GM12878 (cell line): ENCODE results near the gene FBXW7. TPM values are rescaled to one million over a fixed set of nuclear protein-coding genes. Genes with fewer than 3 reads are reported as not detected.

Source experiments
- ATAC-seq: fragments of 200-7000 bp; cut with Tn5 transposase; 3 replicates; pipeline ENCODE4 v1.9.1; 2020; ENCODE audit warnings: mild to moderate bottlenecking, moderate library complexity
- BruUV-seq: library from RNA; stranded (reverse); fragments of 400-500 nt; replicated peaks from 2 replicates; lab custom pipeline; 2021; lab: Mats Ljungman, UMichigan
- CTCF ChIA-PET: fragments of 300-600 bp; sonication (Branson Sonifier 250); formaldehyde crosslinking; extraction: SDS; loops from one replicate; lab custom pipeline; 2021; ENCODE audit warnings: inconsistent platforms; lab: Yijun Ruan, JAX
- POLR2A ChIA-PET: fragments of 350-600 bp; formaldehyde crosslinking; extraction: SDS; loops from one replicate; lab custom pipeline; 2021; ENCODE audit warnings: inconsistent platforms; lab: Charles Lee
- RAD21 ChIA-PET: fragments of 300-600 bp; sonication (Branson Sonifier 250); formaldehyde crosslinking; loops from one replicate; lab custom pipeline; 2023; ENCODE audit warnings: antibody characterized with exemption; ENCODE audit not compliant: unreplicated experiment; lab: Charles Lee
- SMC1A ChIA-PET: fragments of 300-600 bp; sonication (Branson Sonifier 250); formaldehyde crosslinking; loops from one replicate; lab custom pipeline; 2023; ENCODE audit not compliant: unreplicated experiment, uncharacterized antibody; lab: Charles Lee
- DNase-seq: peaks from one replicate; pipeline ENCODE4 v3.0.0-alpha.2; 2011; ENCODE audit warnings: low read depth, low spot score
- FAIRE-seq: peaks from 3 replicates; lab custom pipeline; 2011; peaks lifted over from hg19 to GRCh38; lab: Jason Lieb, UNC
- H2AFZ ChIP-seq: 2 replicates; pipeline ENCODE4 v1.6.0; 2011; ENCODE audit warnings: low read depth, low read length, control low read depth; ENCODE audit not compliant: control insufficient read depth
- H3K27ac ChIP-seq: 2 replicates; pipeline ENCODE4 v1.5.1; 2011; ENCODE audit warnings: control low read depth; ENCODE audit not compliant: control insufficient read depth, insufficient read depth
- H3K27me3 ChIP-seq, 2 experiments: replicated peaks in 1 of 2; 2 replicates each; pipeline versions ENCODE4 v1.6.0 to v1.6.1; 2011; ENCODE audit warnings: low read length in 1 of 2; ENCODE audit not compliant: control insufficient read depth in 2 of 2, insufficient read depth in 2 of 2
- H3K36me3 ChIP-seq, 2 experiments: 2 replicates each; pipeline ENCODE4 v1.5.1; 2011; ENCODE audit warnings: low read length in 1 of 2; ENCODE audit not compliant: control insufficient read depth in 2 of 2, insufficient read depth in 2 of 2
- H3K4me1 ChIP-seq: 2 replicates; pipeline ENCODE4 v1.6.1; 2011; ENCODE audit warnings: mild to moderate bottlenecking, low read length, moderate library complexity, mixed read lengths; ENCODE audit not compliant: control insufficient read depth, insufficient read depth
- H3K4me2 ChIP-seq: 2 replicates; pipeline ENCODE4 v1.6.0; 2011; ENCODE audit warnings: control low read depth; ENCODE audit not compliant: control insufficient read depth, insufficient read depth
- H3K4me3 ChIP-seq: fragments of 200-600 bp; sonication (generic); 2 replicates; pipeline ENCODE4 v1.5.1; 2016
- H3K79me2 ChIP-seq: 2 replicates; pipeline ENCODE4 v1.6.0; 2011; ENCODE audit warnings: low read length; ENCODE audit not compliant: control insufficient read depth, insufficient read depth
- H3K9ac ChIP-seq: 2 replicates; pipeline ENCODE4 v1.8.0; 2011; ENCODE audit warnings: low read length, control low read depth, mixed read lengths; ENCODE audit not compliant: control insufficient read depth, insufficient read depth
- H3K9me3 ChIP-seq: replicated peaks from 3 replicates; pipeline ENCODE4 v1.5.1; 2011; ENCODE audit warnings: mild to moderate bottlenecking, low read length; ENCODE audit not compliant: control insufficient read depth, insufficient read depth
- H4K20me1 ChIP-seq: 2 replicates; pipeline ENCODE4 v1.6.0; 2011; ENCODE audit not compliant: control insufficient read depth, insufficient read depth
- BRCA1 ChIP-seq: IDR thresholded peaks from 2 replicates; pipeline ENCODE4 v1.6.1; 2011; ENCODE audit warnings: low read depth, low read length, improper control_type of control experiment
- CHD2 ChIP-seq: IDR thresholded peaks from 2 replicates; pipeline ENCODE4 v1.6.1; 2011; ENCODE audit warnings: low read depth, low read length, improper control_type of control experiment, borderline replicate concordance
- EGR1 ChIP-seq, 2 experiments: IDR thresholded peaks; 1 replicate in 1 of 2; 2 replicates in 1 of 2; pipeline ENCODE4 v1.6.1; 2011 to 2012; ENCODE audit warnings: low read depth in 2 of 2, low read length in 2 of 2, borderline replicate concordance in 1 of 2, mild to moderate bottlenecking in 1 of 2, moderate library complexity in 1 of 2
- IKZF1 ChIP-seq: fragments of 450-650 bp; conservative IDR thresholded peaks from 2 replicates; pipeline ENCODE4 v1.6.1; 2017; ENCODE audit warnings: antibody characterized with exemption, mild to moderate bottlenecking
- KAT2A ChIP-seq: conservative IDR thresholded peaks from 2 replicates; pipeline ENCODE4 v1.6.1; 2011; ENCODE audit warnings: low read depth, low read length; ENCODE audit not compliant: control insufficient read depth
- KLF5 ChIP-seq: fragments of 450-650 bp; IDR thresholded peaks from 2 replicates; pipeline ENCODE4 v1.6.1; 2014; ENCODE audit warnings: mild to moderate bottlenecking; ENCODE audit not compliant: partially characterized antibody
- MAX ChIP-seq: IDR thresholded peaks from 2 replicates; pipeline ENCODE4 v1.6.1; 2012; ENCODE audit warnings: low read depth, low read length, improper control_type of control experiment
- NR2C2 ChIP-seq: IDR thresholded peaks from 2 replicates; pipeline ENCODE4 v1.6.1; 2011; ENCODE audit warnings: borderline replicate concordance, low read depth; ENCODE audit not compliant: control insufficient read depth, insufficient read length
- SIX5 ChIP-seq: IDR thresholded peaks from 2 replicates; pipeline ENCODE4 v1.6.1; 2011; ENCODE audit warnings: mild to moderate bottlenecking, low read depth, low read length, moderate library complexity; ENCODE audit not compliant: severe bottlenecking
- SMARCA5 ChIP-seq: fragments of 450-650 bp; IDR thresholded peaks from 2 replicates; pipeline ENCODE4 v1.6.1; 2017; ENCODE audit warnings: mild to moderate bottlenecking
- ZBED1 ChIP-seq: IDR thresholded peaks from 2 replicates; pipeline ENCODE4 v1.6.1; 2016; ENCODE audit warnings: borderline replicate concordance
- ZNF384 ChIP-seq: IDR thresholded peaks from 2 replicates; pipeline ENCODE4 v1.6.1; 2012; ENCODE audit warnings: low read depth, mild to moderate bottlenecking, low read length, improper control_type of control experiment, borderline replicate concordance
- WGBS: methylation state at CpG from one replicate; pipeline ENCODE4 v1.1.6; 2016; ENCODE audit warnings: low lambda C conversion rate; ENCODE audit not compliant: insufficient replicate concordance, insufficient coverage; ENCODE audit errors: missing lambda C conversion rate; 5-methylcytosine and 5-hydroxymethylcytosine counted together
- in situ Hi-C: fragments of 300-500 bp; cut with MboI; formaldehyde crosslinking; loops from 9 replicates; pipeline ENCODE4 v1.14.3; 2018; ENCODE audit warnings: mixed read lengths
- intact Hi-C: fragments of 100-400 bp; cut with micrococcal nuclease; formaldehyde crosslinking; loops from one replicate; pipeline ENCODE4 v1.14.2; 2022; ENCODE audit not compliant: unreplicated experiment
- polyA plus RNA-seq, 11 experiments: library from polyadenylated mRNA; depleted of rRNA in 4 of 11; unstranded in 6 of 11; stranded (reverse) in 5 of 11; fragments of >200 nt; fragmentation: Nextera tagmentation in 4 of 11; fragmentation: Illumina TruSeq in 1 of 11; extraction: Ambion mirVana in 4 of 11; extraction: Trizol in 1 of 11; gene quantifications; 1 replicate in 1 of 11; 2 replicates in 10 of 11; pipeline versions ENCODE4 v1.2.1 to v1.2.3, GENCODE V29; 2011 to 2016; ENCODE audit warnings: inconsistent platforms in 2 of 11, missing spikeins in 2 of 11, low read depth in 1 of 11
- total RNA-seq, 4 experiments: library from RNA; depleted of rRNA in 3 of 4; stranded (reverse); fragments of >200 nt in 3 of 4; fragmentation: Illumina TruSeq in 1 of 4; extraction: Trizol in 1 of 4; gene quantifications; 2 replicates each; pipeline versions ENCODE4 v1.2.1 to v1.2.3, GENCODE V29; 2013 to 2021
- TF ChIP-seq, protein P1 (sequence below): IDR thresholded peaks from 2 replicates; pipeline ENCODE4 v1.6.1; 2011; ENCODE audit warnings: borderline replicate concordance, low read depth, mild to moderate bottlenecking, moderate library complexity, low read length; ENCODE audit not compliant: insufficient read depth, poor library complexity, severe bottlenecking

FBXW7 gene
- total and polyA plus RNA-seq, 10 of the 15 experiments (the other 5 are each of a cell fraction or from before 2014, with no cell fraction given): 35.8 to 118 (median 47.2) TPM

DNA sequence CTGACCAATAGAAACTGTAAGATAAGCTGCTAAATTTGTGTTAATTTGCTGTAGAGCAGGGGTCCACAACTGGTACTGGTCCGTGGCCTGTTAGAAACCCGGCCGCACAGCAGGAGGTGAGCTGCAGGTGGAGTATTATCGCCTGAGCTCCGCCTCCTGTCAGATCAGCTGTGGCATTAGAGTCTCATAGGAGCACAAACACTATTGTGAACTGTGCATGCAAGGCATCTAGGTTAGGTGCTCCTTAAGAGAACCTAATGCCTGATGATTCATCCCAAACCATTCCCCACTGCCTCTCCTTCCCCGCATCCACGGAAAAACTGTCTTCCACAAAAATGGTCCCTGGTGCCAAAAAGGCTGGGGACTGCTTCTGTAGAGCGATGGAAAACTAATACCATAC lies 19.7 kb downstream of the FBXW7 start:
- CTCF ChIA-PET: interaction anchor here (1.4 to 3.5 kb wide), 5 partner anchors 8 to 122 kb away, joined by 3 to 18 read pairs (median 4); no protein-coding TSS in a partner anchor
- RAD21 ChIA-PET: interaction anchor here (1.3 to 1.4 kb wide), 2 partner anchors 15 to 40 kb away, joined by 3 read pairs; no protein-coding TSS in a partner anchor
- Histone ChIP-seq H3K27me3 (no peaks in the 10 kb centered on the region), H3K4me1 (peaks cover 15% of the 10 kb centered on the region; the same call in 1 of the 2 replicates), H3K36me3 (peaks cover 0 to 21% of the 10 kb centered on the region in 2 experiments), H3K4me3 (no peak overlapping the region), H4K20me1 (no peaks in the 10 kb centered on the region; the same call in 1 of the 2 replicates), H2AFZ (no peak overlapping the region), H3K4me2 (no peak overlapping the region), H3K9me3 (peaks cover 16% of the 10 kb centered on the region), H3K27ac (no peak overlapping the region), H3K79me2 (peaks cover 86% of the 10 kb centered on the region), H3K9ac (no peak overlapping the region)
- DNase-seq (no peak), ATAC-seq (no peak), FAIRE-seq (no peak)
- BruUV-seq: no TSS peak
- intact Hi-C loops: no loop called here
- POLR2A ChIA-PET: no interaction called here
- SMC1A ChIA-PET: interaction anchor here (0.7 to 6.7 kb wide), 5 partner anchors 9 to 121 kb away, joined by 3 to 60 read pairs (median 5); no protein-coding TSS in a partner anchor
- TF ChIP-seq CHD2: no peak
- no peak for TF ChIP-seq SMARCA5
- TF ChIP-seq EGR1 (IDR thresholded peaks at IDR 0.05; ENCODE audit: borderline replicate concordance in 1 of 2, low read depth in 2 of 2, low read length in 2 of 2): no peak
- TF ChIP-seq BRCA1: no peak
- WGBS: 98% methylated on average over 8 of the region's 8 CpGs
- in situ Hi-C loops: no loop called here

- 100% methylated on average over 2 of the region's 2 CpGs for WGBS
- ChIA-PET RAD21 (interaction anchor here (0.7 to 1.4 kb wide), 4 partner anchors 13 to 41 kb away, joined by 3 to 5 read pairs (median 3); no protein-coding TSS in a partner anchor), SMC1A (interaction anchor here (0.7 to 6.7 kb wide), 6 partner anchors 10 to 125 kb away, joined by 3 to 60 read pairs (median 8); no protein-coding TSS in a partner anchor), CTCF (interaction anchor here (1.4 to 3.5 kb wide), 5 partner anchors 8 to 135 kb away, joined by 3 to 18 read pairs (median 3); no protein-coding TSS in a partner anchor), POLR2A (no interaction called here)
- intact Hi-C loops (no loop called here), in situ Hi-C loops (no loop called here)
- FAIRE-seq (no peak), ATAC-seq (no peak), DNase-seq (no peak)
- no TSS peak for BruUV-seq
- H3K36me3 ChIP-seq: peaks cover 0 to 21% of the 10 kb centered on the region in 2 experiments; a peak in 3 of 4 replicates
- peaks cover 15% of the 10 kb centered on the region; the same call in 1 of the 2 replicates for H3K4me1 ChIP-seq
- no peak overlapping the region for H3K4me3 ChIP-seq
- H3K27ac ChIP-seq: no peak overlapping the region
- no peak overlapping the region for H3K4me2 ChIP-seq
- H3K27me3 ChIP-seq: no peaks in the 10 kb centered on the region
- H4K20me1 ChIP-seq: no peaks in the 10 kb centered on the region; the same call in 1 of the 2 replicates
- no peak overlapping the region for H3K9ac ChIP-seq
- TF ChIP-seq ZNF384 (no peak), KAT2A (no peak), SIX5 (no peak), IKZF1 (no peak), ZBED1 (no peak), MAX (no peak), KLF5 (no peak), NR2C2 (no peak)
- TF ChIP-seq, protein P1, sequence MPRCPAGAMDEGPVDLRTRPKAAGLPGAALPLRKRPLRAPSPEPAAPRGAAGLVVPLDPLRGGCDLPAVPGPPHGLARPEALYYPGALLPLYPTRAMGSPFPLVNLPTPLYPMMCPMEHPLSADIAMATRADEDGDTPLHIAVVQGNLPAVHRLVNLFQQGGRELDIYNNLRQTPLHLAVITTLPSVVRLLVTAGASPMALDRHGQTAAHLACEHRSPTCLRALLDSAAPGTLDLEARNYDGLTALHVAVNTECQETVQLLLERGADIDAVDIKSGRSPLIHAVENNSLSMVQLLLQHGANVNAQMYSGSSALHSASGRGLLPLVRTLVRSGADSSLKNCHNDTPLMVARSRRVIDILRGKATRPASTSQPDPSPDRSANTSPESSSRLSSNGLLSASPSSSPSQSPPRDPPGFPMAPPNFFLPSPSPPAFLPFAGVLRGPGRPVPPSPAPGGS: no peak
- H2AFZ ChIP-seq: no peak overlapping the region
- H3K79me2 ChIP-seq: peaks cover 86% of the 10 kb centered on the region
- H3K9me3 ChIP-seq: peaks cover 15% of the 10 kb centered on the region
Observed at GRCh38 chr4:152515678-152516077, 20.2 kb downstream of the FBXW7 start.
